SK-N-SH (cell line): ENCODE results near the gene LRTM2. TPM values are rescaled to one million over a fixed set of nuclear protein-coding genes. Genes with fewer than 3 reads are reported as not detected.

Experiments used
- CTCF ChIA-PET: fragments of 300-600, 350-600 bp; formaldehyde crosslinking; extraction: SDS; loops from one replicate; lab custom pipeline; 2021; lab: Yijun Ruan, JAX
- POLR2A ChIA-PET: fragments of 350-600 bp; sonication (Branson Sonifier 250); formaldehyde crosslinking; extraction: SDS; loops from one replicate; lab custom pipeline; 2020; ENCODE audit warnings: antibody characterized with exemption, inconsistent platforms; lab: Yijun Ruan, JAX
- DNase-seq: peaks from one replicate; pipeline ENCODE4 v3.0.0; 2012
- H2AFZ ChIP-seq: fragments of 200-600 bp; sonication (generic); 2 replicates; pipeline ENCODE4 v1.8.1; 2016; ENCODE audit warnings: antibody characterized with exemption, mild to moderate bottlenecking, low read depth
- H3F3A ChIP-seq: fragments of 200-600 bp; sonication (generic); replicated peaks from 2 replicates; pipeline ENCODE3; 2016; ENCODE audit warnings: antibody characterized with exemption, mild to moderate bottlenecking; ENCODE audit not compliant: insufficient read depth
- H3K27ac ChIP-seq, 2 experiments: fragments of 200-500 bp in 1 of 2; fragments of 200-600 bp in 1 of 2; sonication (Bioruptor generic) in 1 of 2; sonication (generic), shearing (Covaris generic) in 1 of 2; 2 replicates each; pipeline versions ENCODE4 v1.5.1 to v1.6.1; 2014 to 2016; ENCODE audit warnings: low read depth in 2 of 2, inconsistent platforms in 1 of 2, low read length in 1 of 2, mild to moderate bottlenecking in 1 of 2, mixed read lengths in 1 of 2
- H3K27me3 ChIP-seq: fragments of 200-600 bp; sonication (generic), shearing (Covaris generic); 2 replicates; pipeline ENCODE4 v1.6.1; 2016; ENCODE audit warnings: mixed run types; ENCODE audit not compliant: insufficient read depth
- H3K36me3 ChIP-seq, 2 experiments: fragments of 200-500 bp in 1 of 2; fragments of 200-600 bp in 1 of 2; sonication (Bioruptor generic) in 1 of 2; sonication (generic) in 1 of 2; replicated peaks in 1 of 2; 2 replicates each; pipeline versions ENCODE3 to v1.5.1; 2014 to 2016; ENCODE audit warnings: low read length in 1 of 2, mild to moderate bottlenecking in 1 of 2; ENCODE audit not compliant: insufficient read depth in 2 of 2, control insufficient read depth in 1 of 2
- H3K4me1 ChIP-seq, 2 experiments: fragments of 200-500 bp in 1 of 2; fragments of 200-600 bp in 1 of 2; sonication (Bioruptor generic) in 1 of 2; sonication (generic), shearing (Covaris generic) in 1 of 2; 2 replicates each; pipeline versions ENCODE4 v1.5.1 to v1.6.1; 2014 to 2016; ENCODE audit warnings: low read depth in 1 of 2, low read length in 1 of 2, mixed run types in 1 of 2; ENCODE audit not compliant: insufficient read depth in 2 of 2, control insufficient read depth in 1 of 2
- H3K4me2 ChIP-seq: fragments of 200-600 bp; sonication (generic), shearing (Covaris generic); 2 replicates; pipeline ENCODE4 v1.6.1; 2017; ENCODE audit warnings: mixed run types
- H3K4me3 ChIP-seq, 2 experiments: fragments of 200-500 bp in 1 of 2; fragments of 200-600 bp in 1 of 2; sonication (Bioruptor generic) in 1 of 2; sonication (generic), shearing (Covaris generic) in 1 of 2; 2 replicates each; pipeline versions ENCODE4 v1.5.1 to v1.8.1; 2014 to 2016; ENCODE audit warnings: low read depth in 2 of 2, inconsistent platforms in 1 of 2, low read length in 1 of 2, mild to moderate bottlenecking in 1 of 2, mixed read lengths in 1 of 2, moderate library complexity in 1 of 2
- H3K79me2 ChIP-seq: fragments of 200-600 bp; sonication (generic); 2 replicates; pipeline ENCODE4 v1.8.1; 2017; ENCODE audit warnings: mild to moderate bottlenecking; ENCODE audit not compliant: insufficient read depth
- H3K9ac ChIP-seq: fragments of 200-600 bp; sonication (generic); 2 replicates; pipeline ENCODE4 v1.6.1; 2017; ENCODE audit warnings: mixed run types
- H3K9me2 ChIP-seq: fragments of 200-600 bp; sonication (generic); 2 replicates; pipeline ENCODE4 v1.6.1; 2017; ENCODE audit warnings: mixed run types
- H3K9me3 ChIP-seq: fragments of 200-600 bp; sonication (generic); 2 replicates; pipeline ENCODE4 v1.6.1; 2017; ENCODE audit warnings: mixed run types, mild to moderate bottlenecking, moderate library complexity
- H4K20me1 ChIP-seq: fragments of 200-600 bp; sonication (generic); 2 replicates; pipeline ENCODE4 v1.6.1; 2017; ENCODE audit warnings: mild to moderate bottlenecking, mixed run types; ENCODE audit not compliant: insufficient read depth
- CHD2 ChIP-seq: fragments of 150-350 bp; IDR thresholded peaks from 2 replicates; pipeline ENCODE4 v1.6.1; 2018; ENCODE audit warnings: low read length; ENCODE audit not compliant: partially characterized antibody
- FOSL2 ChIP-seq: IDR thresholded peaks from 2 replicates; pipeline ENCODE4 v1.4.0; 2012; ENCODE audit warnings: low read depth, mild to moderate bottlenecking, moderate library complexity, borderline replicate concordance
- FOXJ3 ChIP-seq: sonication (generic); formaldehyde crosslinking; IDR thresholded peaks from 2 replicates; pipeline ENCODE4 v1.5.1; 2020; ENCODE audit warnings: mild to moderate bottlenecking, missing genetic modification reagents
- FOXM1 ChIP-seq: IDR thresholded peaks from 2 replicates; pipeline ENCODE4 v1.4.0; 2012; ENCODE audit warnings: low read depth, mild to moderate bottlenecking
- GATA2 ChIP-seq: sonication (generic); formaldehyde crosslinking; IDR thresholded peaks from 2 replicates; pipeline ENCODE4 v1.5.0; 2020; ENCODE audit warnings: mild to moderate bottlenecking, missing genetic modification reagents
- PBX3 ChIP-seq: IDR thresholded peaks from 2 replicates; pipeline ENCODE4; 2012
- REST ChIP-seq: IDR thresholded peaks from 2 replicates; pipeline ENCODE4 v1.6.1; 2012; ENCODE audit warnings: mild to moderate bottlenecking, low read depth, low read length, moderate library complexity
- RFX5 ChIP-seq: IDR thresholded peaks from 2 replicates; pipeline ENCODE4 v1.6.1; 2012; ENCODE audit warnings: mild to moderate bottlenecking, improper control_type of control experiment, low read length
- RXRA ChIP-seq: IDR thresholded peaks from 2 replicates; pipeline ENCODE4 v1.4.0; 2012; ENCODE audit warnings: low read depth, mild to moderate bottlenecking, borderline replicate concordance
- SMC3 ChIP-seq: IDR thresholded peaks from 2 replicates; pipeline ENCODE4 v1.6.1; 2012; ENCODE audit warnings: low read depth, low read length, improper control_type of control experiment
- YY1 ChIP-seq: IDR thresholded peaks from 2 replicates; pipeline ENCODE4 v1.4.0; 2012; ENCODE audit warnings: low read depth, mild to moderate bottlenecking
- WGBS: methylation state at CpG from one replicate; pipeline ENCODE4 v1.1.6; 2017; ENCODE audit warnings: low lambda C conversion rate; 5-methylcytosine and 5-hydroxymethylcytosine counted together
- polyA plus RNA-seq, 3 experiments: library from polyadenylated mRNA; depleted of rRNA; stranded (reverse); fragments of >200 nt; gene quantifications; 2 replicates each; pipeline ENCODE4 v1.2.3, GENCODE V29; 2012
- TF ChIP-seq, protein P1 (sequence below): IDR thresholded peaks from 2 replicates; pipeline ENCODE4 v1.4.0; 2012; ENCODE audit warnings: low read depth, borderline replicate concordance

LRTM2 gene
- polyA plus RNA-seq, 1 of the 3 experiments (the other 2 are of a cell fraction) = not detected

- TF ChIP-seq PBX3 = no peak
Observed at GRCh38 chr12:1857821-1858220, 37.5 kb downstream of the LRTM2 start (continued).

GRCh38 chr12:1858456-1858855 lies 38.1 kb downstream of the LRTM2 start:
- no peaks in the 10 kb centered on the region for H3K79me2 ChIP-seq
- DNase-seq = no peak
- TF ChIP-seq REST = no peak
- no peak for TF ChIP-seq RXRA
- TF ChIP-seq FOXM1 = no peak
- peaks cover 5% of the 10 kb centered on the region; the same call in 1 of the 2 replicates for H3K27me3 ChIP-seq
- H3K9me3 ChIP-seq = 0 out of 2 replicates have a peak, but pooled peaks cover 3% of the 10 kb centered on the region
- H3K36me3 ChIP-seq = no peaks in the 10 kb centered on the region
- H3K9me2 ChIP-seq = no peaks in the 10 kb centered on the region
- H3K4me1 ChIP-seq = peaks cover 0 to 4% of the 10 kb centered on the region in 2 experiments; a peak in 2 of 4 replicates
- no peak overlapping the region for H3K4me2 ChIP-seq
- H3K9ac ChIP-seq = no peak overlapping the region
- 46% methylated on average over 9 of the region's 11 CpGs for WGBS
- H4K20me1 ChIP-seq = no peaks in the 10 kb centered on the region
- ChIA-PET POLR2A (no interaction called here), CTCF (interaction anchor here (1.3 kb wide), 1 partner anchor 81 kb away, joined by 4 read pairs; no protein-coding TSS in a partner anchor)
- H3K27ac ChIP-seq = no peak overlapping the region
- no peak overlapping the region for H3K4me3 ChIP-seq
- H3F3A ChIP-seq = no peaks in the 10 kb centered on the region
- no peak overlapping the region for H2AFZ ChIP-seq

DNA sequence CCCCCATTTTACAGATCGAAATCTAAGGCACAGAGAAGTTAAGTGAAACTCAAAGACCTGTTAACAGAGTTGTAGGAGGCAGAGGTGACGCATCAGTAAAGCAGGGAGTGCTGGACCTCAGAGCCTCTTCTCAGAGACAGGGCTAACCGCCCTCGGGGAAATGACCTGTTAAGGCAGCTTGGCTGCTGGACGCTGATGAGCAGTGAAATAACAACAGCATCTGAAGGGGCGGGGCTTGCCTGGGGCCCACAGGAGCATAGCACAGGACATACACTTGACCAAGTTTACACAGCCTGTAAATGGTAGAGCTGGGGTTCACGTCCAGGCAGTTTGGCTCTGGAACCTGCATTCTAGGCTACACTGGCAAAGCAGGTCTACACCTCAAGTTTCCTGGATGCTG lies 39.3 kb downstream of the LRTM2 start:
- Histone ChIP-seq H3K27ac (no peak overlapping the region), H3K4me1 (peaks cover 0 to 7% of the 10 kb centered on the region in 2 experiments; a peak in 2 of 4 replicates), H3K9me2 (no peaks in the 10 kb centered on the region), H3F3A (no peaks in the 10 kb centered on the region), H3K4me3 (no peak overlapping the region), H3K27me3 (peaks cover 5% of the 10 kb centered on the region; the same call in 1 of the 2 replicates), H3K9ac (no peak overlapping the region), H3K9me3 (no peaks in the 10 kb centered on the region), H4K20me1 (no peaks in the 10 kb centered on the region), H3K36me3 (no peaks in the 10 kb centered on the region), H3K79me2 (no peaks in the 10 kb centered on the region), H3K4me2 (no peak overlapping the region), H2AFZ (no peak overlapping the region)
- ChIA-PET CTCF (interaction anchor here (1.2 kb wide), 1 partner anchor 68 kb away, joined by 4 read pairs; no protein-coding TSS in a partner anchor), POLR2A (no interaction called here)
- TF ChIP-seq, protein P1, sequence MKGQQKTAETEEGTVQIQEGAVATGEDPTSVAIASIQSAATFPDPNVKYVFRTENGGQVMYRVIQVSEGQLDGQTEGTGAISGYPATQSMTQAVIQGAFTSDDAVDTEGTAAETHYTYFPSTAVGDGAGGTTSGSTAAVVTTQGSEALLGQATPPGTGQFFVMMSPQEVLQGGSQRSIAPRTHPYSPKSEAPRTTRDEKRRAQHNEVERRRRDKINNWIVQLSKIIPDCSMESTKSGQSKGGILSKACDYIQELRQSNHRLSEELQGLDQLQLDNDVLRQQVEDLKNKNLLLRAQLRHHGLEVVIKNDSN = no peak
- no peak for TF ChIP-seq SMC3
- no peak for TF ChIP-seq CHD2
- TF ChIP-seq FOSL2 = no peak
- no peak for TF ChIP-seq GATA2 (CRISPR knock-in tag)
- no peak for TF ChIP-seq REST
- no peak for TF ChIP-seq PBX3
- no peak for TF ChIP-seq FOXJ3
- TF ChIP-seq YY1 = no peak
- no peak for TF ChIP-seq RFX5
- no peak for TF ChIP-seq FOXM1
- 49% methylated on average over 7 of the region's 7 CpGs for WGBS
- DNase-seq = no peak
